KG1 (cell line): Measurements from ENCODE around the gene TRIM14.
"Not testable (repeated sequence)": the region's sequence is repeated elsewhere in the genome, so short reads cannot be mapped to it uniquely, and the experiment has no call there.

ENCODE experiments used
- DNase-seq: peaks from one replicate; lab custom pipeline; 2025; lab: John Stamatoyannopoulos, UW

The TRIM14 gene

GRCh38 chr9:98108531-98109031, 10.4 kb downstream of the TRIM14 start:
- no peak for DNase-seq

GRCh38 chr9:98107926-98108325, 11.1 kb downstream of the TRIM14 start:
- DNase-seq = no peak

GRCh38 chr9:98105006-98105405, 14.0 kb downstream of the TRIM14 start:
- no peak for DNase-seq

- peak; percentile 50 for DNase-seq
Measured at GRCh38 chr9:98104445-98104881, 14.6 kb downstream of the TRIM14 start.

GRCh38 chr9:98101868-98102273, 17.2 kb downstream of the TRIM14 start:
- DNase-seq = peak; percentile 83

DNA sequence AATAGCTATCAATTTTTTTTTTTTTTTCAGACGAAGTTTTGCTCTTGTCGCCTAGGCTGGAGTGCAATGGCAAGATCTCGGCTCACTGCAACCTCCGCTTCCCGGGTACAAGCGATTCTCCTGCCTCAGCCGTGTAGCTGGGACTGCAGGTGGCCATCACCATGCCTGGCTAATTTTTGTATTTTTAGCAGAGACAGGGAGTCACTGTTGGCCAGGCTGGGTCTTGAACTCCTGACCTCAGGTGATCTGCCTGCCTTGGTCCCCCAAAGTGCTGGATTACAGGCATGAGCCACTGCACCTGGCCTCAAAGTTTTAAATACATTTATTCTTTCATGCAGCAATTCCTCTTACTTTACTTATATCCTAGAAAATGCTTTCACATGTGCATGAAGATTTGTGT, 17.6 kb downstream of the TRIM14 start:
- no peak for DNase-seq

GRCh38 chr9:98100456-98100855, 18.6 kb downstream of the TRIM14 start:
- no peak for DNase-seq

DNA sequence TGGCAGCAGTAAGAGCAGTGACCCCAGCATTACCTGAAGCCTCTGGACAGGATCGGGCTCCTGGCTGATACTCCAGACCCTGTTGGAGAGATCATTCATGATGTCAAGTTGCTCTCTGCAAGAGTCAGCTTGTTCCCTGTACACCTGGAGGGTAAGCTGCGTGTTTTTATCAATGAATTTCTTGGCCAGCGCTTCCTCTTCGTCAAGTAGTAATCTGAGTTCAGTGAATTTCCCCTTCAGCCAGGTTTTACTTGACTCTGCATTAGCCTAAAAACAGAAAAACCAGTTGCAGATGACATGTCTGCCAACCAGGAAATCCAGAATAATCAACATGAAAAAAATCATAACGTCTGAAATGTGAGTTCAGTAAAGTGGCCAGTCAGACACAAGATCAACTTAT, 19.1 kb downstream of the TRIM14 start:
- DNase-seq = no peak

DNA sequence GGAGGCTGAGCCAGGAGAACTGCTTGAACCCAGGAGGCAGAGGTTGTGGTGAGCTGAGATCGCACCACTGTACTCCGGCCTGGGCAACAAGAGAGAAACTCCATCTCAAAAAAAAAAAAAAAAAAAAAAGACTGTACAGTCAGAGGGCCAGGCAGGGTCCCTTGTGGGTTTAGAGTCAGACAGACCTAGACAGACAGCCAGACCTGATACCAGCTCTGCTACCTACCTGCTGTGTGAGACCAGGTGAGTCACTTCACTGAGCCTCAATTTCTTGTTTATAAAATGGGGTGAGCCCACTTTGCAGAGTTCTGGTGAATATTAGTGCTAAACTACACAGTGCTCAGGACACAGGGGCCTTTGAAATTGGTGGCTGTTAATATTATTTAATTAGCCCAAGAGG, 19.7 kb downstream of the TRIM14 start:
- no peak for DNase-seq

- no peak for DNase-seq
Measured at GRCh38 chr9:98097836-98098235, 21.2 kb downstream of the TRIM14 start.

GRCh38 chr9:98096091-98096490, 22.9 kb downstream of the TRIM14 start:
- no peak for DNase-seq

- DNase-seq = no peak
Measured at GRCh38 chr9:98095401-98095800, 23.6 kb downstream of the TRIM14 start.

DNA sequence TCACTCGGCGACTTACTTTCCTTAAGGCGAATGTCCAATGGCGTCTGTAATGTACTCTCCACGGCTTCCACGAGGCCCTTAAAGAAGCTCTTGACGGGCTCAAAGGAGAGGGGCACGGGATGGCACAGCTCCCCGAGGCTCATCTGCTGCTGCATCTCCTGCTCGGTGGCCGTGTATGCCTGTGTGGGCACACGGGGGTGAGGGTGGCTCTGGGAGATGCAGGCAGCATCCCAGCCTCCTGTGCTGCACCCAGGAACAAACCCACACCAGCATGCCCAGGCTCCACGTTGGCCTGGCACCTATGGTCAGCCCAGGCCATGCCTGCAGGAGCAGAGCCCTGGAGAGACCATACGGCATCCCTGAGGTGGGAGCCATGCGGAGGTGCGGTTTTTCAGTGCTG, 24.2 kb downstream of the TRIM14 start:
- no peak for DNase-seq

- no peak for DNase-seq
Measured at GRCh38 chr9:98094316-98094715, 24.7 kb downstream of the TRIM14 start.

- no peak for DNase-seq
Measured at GRCh38 chr9:98092613-98092931, 26.4 kb downstream of the TRIM14 start.

- no peak for DNase-seq
Measured at GRCh38 chr9:98091735-98092612, 27.0 kb downstream of the TRIM14 start.

DNA sequence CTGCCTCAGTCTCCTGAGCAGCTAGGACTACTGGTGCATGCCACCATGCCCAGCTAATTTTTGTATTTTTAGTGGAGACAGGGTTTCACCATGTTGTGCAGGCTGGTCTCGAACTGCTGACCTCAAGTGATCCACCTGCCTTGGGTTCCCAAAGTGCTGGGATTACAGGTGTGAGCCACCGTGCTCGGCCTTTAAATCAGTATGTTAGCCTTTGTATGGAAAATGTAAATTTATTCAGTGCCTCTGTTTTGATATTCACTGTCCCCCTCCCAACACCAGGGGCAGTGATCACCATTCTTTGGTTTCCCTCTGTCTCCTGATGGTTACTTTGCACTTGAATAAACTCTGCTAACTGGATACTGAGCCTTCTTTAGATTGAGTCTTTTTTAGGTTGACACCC, 28.3 kb downstream of the TRIM14 start:
- DNase-seq = not testable (repeated sequence)

- DNase-seq = no peak
Measured at GRCh38 chr9:98087420-98088354, 31.3 kb downstream of the TRIM14 start.

DNA sequence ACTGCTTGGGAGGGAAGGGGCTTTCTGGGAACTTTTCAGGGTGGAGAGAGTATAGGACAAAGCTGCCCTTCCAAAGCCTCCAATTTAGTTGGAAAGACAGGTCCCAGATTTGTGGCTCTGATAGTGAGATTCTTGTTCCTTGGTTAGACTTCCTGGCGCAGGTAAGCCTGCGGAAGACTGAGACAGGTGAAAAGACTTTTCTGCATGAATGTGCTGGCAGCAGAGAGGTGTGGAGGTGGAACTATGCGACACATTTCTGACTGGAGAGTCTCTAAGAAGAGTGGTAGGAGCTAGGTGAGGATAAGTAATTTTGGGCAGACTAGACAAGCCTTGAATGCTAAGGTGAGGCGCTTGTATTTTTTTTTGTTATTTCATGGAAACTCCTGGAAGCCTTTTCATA, 32.6 kb downstream of the TRIM14 start:
- DNase-seq = no peak

DNA sequence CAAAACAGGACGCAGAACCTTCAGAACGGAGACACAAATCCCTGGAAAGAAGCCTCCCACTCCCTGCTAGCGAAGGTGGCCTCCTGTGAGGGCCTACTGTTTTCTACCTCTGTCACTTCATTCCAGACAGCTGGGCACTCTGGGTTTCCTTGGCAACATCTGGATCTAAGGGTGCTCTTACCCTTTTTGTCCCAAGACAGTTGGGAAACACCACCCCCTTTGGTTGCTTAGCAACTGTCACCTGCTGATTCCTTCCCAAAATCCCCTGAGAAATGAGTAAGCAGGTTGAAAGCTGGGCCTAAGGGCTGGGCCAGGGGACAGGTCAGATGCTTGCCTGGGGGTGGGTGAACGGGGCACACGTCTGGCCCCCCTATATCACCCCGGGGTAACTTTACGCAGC, 33.1 kb downstream of the TRIM14 start:
- DNase-seq = no peak

DNA sequence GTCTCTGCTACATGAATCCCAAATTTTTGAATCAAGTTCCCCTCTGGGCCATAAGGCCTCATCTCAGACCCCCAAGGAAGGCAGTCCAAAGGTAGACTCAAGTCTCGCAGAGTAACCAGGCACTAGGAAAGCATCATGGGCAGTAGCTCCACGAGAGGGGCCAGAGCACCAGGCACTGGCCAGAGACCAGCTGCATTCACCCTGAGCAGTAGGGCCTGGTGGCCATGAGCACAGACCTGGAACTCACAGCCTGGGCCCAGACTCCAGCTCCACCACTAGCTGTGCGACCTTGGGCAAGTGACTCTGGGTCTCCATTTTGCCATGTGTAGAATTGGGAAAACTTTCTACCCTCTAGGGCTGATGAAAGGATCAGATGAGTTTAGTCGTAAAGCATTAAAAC, 34.0 kb downstream of the TRIM14 start:
- DNase-seq = no peak

- DNase-seq = no peak
Measured at GRCh38 chr9:98084396-98084795, 34.6 kb downstream of the TRIM14 start.
